HepG2 (cell line): Measurements from ENCODE around the gene COPZ2. TPM values are rescaled to one million over a fixed set of nuclear protein-coding genes. Genes with fewer than 3 reads are reported as not detected.

ENCODE experiments used
- ATAC-seq: fragments of 200-7000 bp; cut with Tn5 transposase; 3 replicates; pipeline ENCODE4 v1.9.1; 2020; ENCODE audit warnings: mild to moderate bottlenecking, moderate library complexity
- BruUV-seq: library from RNA; stranded (reverse); fragments of 400-500 nt; replicated peaks from 2 replicates; lab custom pipeline; 2021; lab: Mats Ljungman, UMichigan
- CTCF ChIA-PET: fragments of 300-600 bp; formaldehyde crosslinking; extraction: SDS; loops from one replicate; lab custom pipeline; 2021; ENCODE audit warnings: low total read pairs, inconsistent platforms, low intra/inter-chr PET ratio; lab: Yijun Ruan, JAX
- POLR2A ChIA-PET: fragments of 350-600 bp; sonication (Branson Sonifier 250); formaldehyde crosslinking; loops from one replicate; lab custom pipeline; 2020; ENCODE audit warnings: antibody characterized with exemption, inconsistent platforms; lab: Yijun Ruan, JAX
- DNase-seq: peaks from one replicate; pipeline ENCODE4 v3.0.0-alpha.2; 2015; ENCODE audit warnings: low spot score
- FAIRE-seq: peaks from 3 replicates; lab custom pipeline; 2011; peaks lifted over from hg19 to GRCh38; lab: Jason Lieb, UNC
- H2AFZ ChIP-seq: one replicate; pipeline ENCODE4 v1.6.1; 2011; ENCODE audit warnings: low read length, inconsistent platforms
- H3K27ac ChIP-seq: fragments of 300-600 bp; 3 replicates; pipeline ENCODE4 v1.8.0; 2011; ENCODE audit warnings: mixed run types, mild to moderate bottlenecking, mixed read lengths, low read length, inconsistent platforms; ENCODE audit not compliant: insufficient read depth; ENCODE audit errors: extremely low read length
- H3K27me3 ChIP-seq, 2 experiments: fragments of 200-600 bp in 1 of 2; 2 replicates in 1 of 2; 3 replicates in 1 of 2; pipeline versions ENCODE4 v1.6.0 to v1.8.0; 2011; ENCODE audit warnings: low read length in 2 of 2, mild to moderate bottlenecking in 2 of 2, moderate library complexity in 2 of 2, inconsistent platforms in 1 of 2; ENCODE audit not compliant: insufficient read depth in 2 of 2, control insufficient read depth in 1 of 2
- H3K36me3 ChIP-seq, 2 experiments: fragments of 200-600 bp in 1 of 2; replicated peaks in 1 of 2; 2 replicates in 1 of 2; 3 replicates in 1 of 2; pipeline versions ENCODE4 v1.5.1 to v1.8.0; 2011; ENCODE audit warnings: low read length in 2 of 2, inconsistent platforms in 1 of 2; ENCODE audit not compliant: insufficient read depth in 2 of 2, control insufficient read depth in 1 of 2
- H3K4me1 ChIP-seq: 2 replicates; pipeline ENCODE4 v1.5.1; 2012; ENCODE audit warnings: low read length, inconsistent platforms; ENCODE audit not compliant: insufficient read depth
- H3K4me2 ChIP-seq: 2 replicates; pipeline ENCODE4 v1.6.0; 2011; ENCODE audit warnings: low read depth, low read length, inconsistent platforms
- H3K4me3 ChIP-seq, 3 experiments: fragments of 200-600 bp in 1 of 3; sonication (generic), shearing (Covaris generic) in 1 of 3; replicated peaks in 1 of 3; 2 replicates each; pipeline ENCODE4 v1.5.1; 2011 to 2016; ENCODE audit warnings: low read length in 3 of 3, inconsistent platforms in 2 of 3, low read depth in 2 of 3, mild to moderate bottlenecking in 2 of 3, control low read depth in 1 of 3, mixed read lengths in 1 of 3; ENCODE audit not compliant: insufficient read depth in 1 of 3
- H3K79me2 ChIP-seq: one replicate; pipeline ENCODE4 v1.6.1; 2011; ENCODE audit warnings: low read length, inconsistent platforms; ENCODE audit not compliant: insufficient read depth
- H3K9ac ChIP-seq: 2 replicates; pipeline ENCODE4 v1.6.0; 2011; ENCODE audit warnings: mild to moderate bottlenecking, low read depth, low read length, inconsistent platforms; ENCODE audit not compliant: insufficient read depth
- H3K9me3 ChIP-seq: 2 replicates; pipeline ENCODE4 v1.5.1; 2012; ENCODE audit warnings: mild to moderate bottlenecking, low read length
- H4K20me1 ChIP-seq: 2 replicates; pipeline ENCODE4 v1.6.0; 2011; ENCODE audit warnings: inconsistent platforms, mild to moderate bottlenecking, low read length, moderate library complexity; ENCODE audit not compliant: insufficient read depth
- ARID5B ChIP-seq: IDR thresholded peaks from 2 replicates; pipeline ENCODE4 v1.4.0; 2020; ENCODE audit warnings: mild to moderate bottlenecking, missing genetic modification reagents
- CBX2 ChIP-seq, 2 experiments: fragments of 200-600 bp in 1 of 2; sonication (generic); formaldehyde crosslinking in 1 of 2; IDR thresholded peaks; 2 replicates each; pipeline versions ENCODE4 v1.7.0 to v1.8.1; 2018 to 2022; ENCODE audit warnings: low read depth in 2 of 2, low read length in 1 of 2, mild to moderate bottlenecking in 1 of 2, missing genetic modification reagents in 1 of 2
- DNMT1 ChIP-seq: sonication (generic); formaldehyde crosslinking; IDR thresholded peaks from 2 replicates; pipeline ENCODE4 v1.5.1; 2020; ENCODE audit warnings: mild to moderate bottlenecking, missing genetic modification reagents
- FOSL2 ChIP-seq: sonication (generic); formaldehyde crosslinking; IDR thresholded peaks from 2 replicates; pipeline ENCODE4 v1.4.0; 2020; ENCODE audit warnings: missing genetic modification reagents
- HNF4G ChIP-seq, 2 experiments: sonication (generic) in 1 of 2; formaldehyde crosslinking in 1 of 2; IDR thresholded peaks; 2 replicates each; pipeline versions ENCODE4 v1.4.0 to v1.6.1; 2011 to 2020; ENCODE audit warnings: borderline replicate concordance in 2 of 2, low read depth in 2 of 2, mild to moderate bottlenecking in 2 of 2, low read length in 1 of 2, missing genetic modification reagents in 1 of 2, moderate library complexity in 1 of 2
- IRF2 ChIP-seq: IDR thresholded peaks from 2 replicates; pipeline ENCODE4 v1.6.1; 2018; ENCODE audit warnings: missing genetic modification reagents, missing compliant biosample characterization
- KDM4B ChIP-seq: sonication (generic); formaldehyde crosslinking; IDR thresholded peaks from 2 replicates; pipeline ENCODE4 v1.4.0; 2020; ENCODE audit warnings: missing genetic modification reagents
- NCOA1 ChIP-seq: sonication (generic); formaldehyde crosslinking; IDR thresholded peaks from 2 replicates; pipeline ENCODE4 v1.9.0; 2021; ENCODE audit warnings: missing genetic modification reagents
- ZNF496 ChIP-seq: sonication (generic); formaldehyde crosslinking; IDR thresholded peaks from 2 replicates; pipeline ENCODE4 v1.8.1; 2023; ENCODE audit warnings: mild to moderate bottlenecking, moderate library complexity, missing genetic modification reagents; ENCODE audit not compliant: insufficient replicate concordance
- ZNF788 ChIP-seq: sonication (generic); formaldehyde crosslinking; IDR thresholded peaks from 2 replicates; pipeline ENCODE4 v1.5.0; 2020; ENCODE audit warnings: mild to moderate bottlenecking, missing genetic modification reagents, borderline replicate concordance
- ZXDC ChIP-seq: sonication (generic); formaldehyde crosslinking; IDR thresholded peaks from 2 replicates; pipeline ENCODE4 v1.5.0; 2020; ENCODE audit warnings: mild to moderate bottlenecking, missing genetic modification reagents
- WGBS: methylation state at CpG from one replicate; pipeline ENCODE4 v1.1.6; 2017; ENCODE audit warnings: low lambda C conversion rate; 5-methylcytosine and 5-hydroxymethylcytosine counted together
- in situ Hi-C: cut with HindIII; loops from 2 replicates; pipeline ENCODE4 v1.10.0; 2017; ENCODE audit warnings: low pct_unique_long_range_greater_than_20kb; ENCODE audit not compliant: extremely low pct_ligation_motif_present
- intact Hi-C: fragments of 100-400 bp; cut with micrococcal nuclease; formaldehyde crosslinking; loops from one replicate; pipeline ENCODE4 v1.10.0; 2022; ENCODE audit not compliant: unreplicated experiment
- polyA plus RNA-seq, 8 experiments: library from polyadenylated mRNA; depleted of rRNA in 3 of 8; stranded (reverse) in 7 of 8; unstranded in 1 of 8; fragments of >200 nt; fragmentation: Illumina TruSeq in 4 of 8; extraction: Trizol in 4 of 8; gene quantifications; 2 replicates each; pipeline versions ENCODE4 v1.2.1 to v1.2.3, GENCODE V29; 2011 to 2016; ENCODE audit warnings: low read depth in 4 of 8, missing spikeins in 1 of 8, mixed read lengths in 1 of 8; ENCODE audit not compliant: insufficient read depth in 1 of 8
- total RNA-seq, 5 experiments: library from RNA; depleted of rRNA; stranded (reverse); fragments of >200 nt; fragmentation: Illumina TruSeq; extraction: Trizol; gene quantifications; 2 replicates each; pipeline ENCODE4 v1.2.3, GENCODE V29; 2016; ENCODE audit warnings: low read depth in 1 of 5

COPZ2 gene
- total and polyA plus RNA-seq, 2 of the 13 experiments (the other 11 are each of a cell fraction or from before 2014, with no cell fraction given) = 0.61 to 1.5 TPM

GRCh38 chr17:48047113-48047740, 9.6 kb upstream of the COPZ2 start:
- in situ Hi-C loops = no loop called here
- peaks cover 18% of the 10 kb centered on the region for H4K20me1 ChIP-seq
- H3K27ac ChIP-seq = peak overlapping the region; percentile 48
- H3K79me2 ChIP-seq = peaks cover 33% of the 10 kb centered on the region
- DNase-seq = no peak
- no peak overlapping the region for H2AFZ ChIP-seq
- CTCF ChIA-PET = no interaction called here
- POLR2A ChIA-PET = interaction anchor here (1.4 to 2.7 kb wide), 9 partner anchors 10 to 106 kb away, joined by 3 to 35 read pairs (median 14); partner anchors contain the start of genes PNPO and SNX11
- H3K9me3 ChIP-seq = no peaks in the 10 kb centered on the region
- 96% methylated on average over 26 of the region's 26 CpGs for WGBS
- peaks cover 2 to 17% of the 10 kb centered on the region in 2 experiments for H3K36me3 ChIP-seq
- intact Hi-C loops = no loop called here
- H3K27me3 ChIP-seq = peaks cover 0 to 2% of the 10 kb centered on the region in 2 experiments; a peak in 3 of 5 replicates
- no TSS peak for BruUV-seq
- peaks cover 56% of the 10 kb centered on the region for H3K4me1 ChIP-seq
- no peak for ATAC-seq
- peak overlapping the region; percentile 28 for H3K9ac ChIP-seq
- H3K4me2 ChIP-seq = peak overlapping the region; percentile 69
- H3K4me3 ChIP-seq = peak overlapping the region in 2 of 3 experiments; percentile 41 to 85; a peak in 4 of 6 replicates
- FAIRE-seq = no peak
- TF ChIP-seq FOSL2 (peak; percentile 36; the same call in 1 of the 2 replicates), ZXDC (CRISPR knock-in tag) (0 out of 2 replicates have a peak, but pooled peaks have one; percentile 67), ZNF496 (no peak), CBX2 (IDR thresholded peaks at IDR 0.05; ENCODE audit: low read depth, low read length) (no peak), CBX2 (CRISPR knock-in tag; IDR thresholded peaks at IDR 0.05; ENCODE audit: low read depth) (peak; percentile 25; the same call in 1 of the 2 replicates), ZNF788 (0 out of 2 replicates have a peak, but pooled peaks have one; percentile 39), DNMT1 (0 out of 2 replicates have a peak, but pooled peaks have one; percentile 81), NCOA1 (CRISPR knock-in tag) (0 out of 2 replicates have a peak, but pooled peaks have one; percentile 20), KDM4B (CRISPR knock-in tag) (no peak), ARID5B (CRISPR knock-in tag) (0 out of 2 replicates have a peak, but pooled peaks have one; percentile 7), HNF4G (IDR thresholded peaks at IDR 0.05; ENCODE audit: borderline replicate concordance, low read depth, low read length) (no peak), HNF4G (CRISPR knock-in tag; IDR thresholded peaks at IDR 0.05; ENCODE audit: borderline replicate concordance, low read depth) (no peak), IRF2 (0 out of 2 replicates have a peak, but pooled peaks have one; percentile 13)
